K562 (cell line): Measurements from ENCODE around the gene PHLDB3. TPM values are rescaled to one million over a fixed set of nuclear protein-coding genes. Genes with fewer than 3 reads are reported as not detected.

Source experiments
- ATAC-seq: fragments of 200-7000 bp; cut with Tn5 transposase; 3 replicates; pipeline ENCODE4 v1.9.1; 2020; ENCODE audit warnings: moderate library complexity
- BruUV-seq: library from RNA; stranded (reverse); fragments of 400-500 nt; replicated peaks from 2 replicates; lab custom pipeline; 2021; lab: Mats Ljungman, UMichigan
- CTCF ChIA-PET: fragments of 300-600 bp; formaldehyde crosslinking; extraction: SDS; loops from one replicate; lab custom pipeline; 2021; ENCODE audit warnings: low intra/inter-chr PET ratio; lab: Yijun Ruan, JAX
- POLR2A ChIA-PET: fragments of 300-600, 350-650 bp; sonication (Branson Sonifier 250); formaldehyde crosslinking; extraction: SDS; loops from one replicate; lab custom pipeline; 2021; ENCODE audit warnings: antibody characterized with exemption, inconsistent platforms; lab: Yijun Ruan, JAX
- DNase-seq, 4 experiments: peaks; one replicate each; pipeline versions ENCODE4 v3.0.0 to v3.0.0-alpha.2; 2011 to 2018; ENCODE audit warnings: low spot score in 3 of 4, mixed read lengths in 3 of 4; ENCODE audit errors: extremely low read depth in 1 of 4
- FAIRE-seq: peaks from 2 replicates; lab custom pipeline; 2011; peaks lifted over from hg19 to GRCh38; lab: Jason Lieb, UNC
- H2AFZ ChIP-seq: 2 replicates; pipeline ENCODE4 v1.6.0; 2011; ENCODE audit warnings: low read depth, low read length, control low read depth, inconsistent platforms
- H3K27ac ChIP-seq: fragments of 200-600 bp; 3 replicates; pipeline ENCODE4 v1.8.0; 2011; ENCODE audit warnings: low read depth, mild to moderate bottlenecking, control low read depth, inconsistent platforms, low read length, moderate library complexity, mixed read lengths; ENCODE audit errors: extremely low read depth
- H3K27me3 ChIP-seq, 2 experiments: fragments of 300-600 bp in 1 of 2; 2 replicates in 1 of 2; 3 replicates in 1 of 2; pipeline versions ENCODE4 v1.6.0 to v1.8.0; 2011; ENCODE audit warnings: inconsistent platforms in 2 of 2, low read length in 2 of 2, mild to moderate bottlenecking in 1 of 2, mixed read lengths in 1 of 2, moderate library complexity in 1 of 2; ENCODE audit not compliant: control insufficient read depth in 2 of 2, insufficient read depth in 2 of 2
- H3K36me3 ChIP-seq: fragments of 300-600 bp; 3 replicates; pipeline ENCODE4 v1.8.0; 2011; ENCODE audit warnings: mild to moderate bottlenecking, low read length, inconsistent platforms; ENCODE audit not compliant: control insufficient read depth, insufficient read depth
- H3K4me1 ChIP-seq, 2 experiments: fragments of 200-600 bp in 1 of 2; replicated peaks in 1 of 2; 2 replicates in 1 of 2; 3 replicates in 1 of 2; pipeline versions ENCODE4 v1.5.1 to v1.8.0; 2011; ENCODE audit warnings: inconsistent platforms in 2 of 2, low read length in 2 of 2, mild to moderate bottlenecking in 1 of 2, mixed read lengths in 1 of 2, moderate library complexity in 1 of 2; ENCODE audit not compliant: control insufficient read depth in 2 of 2, insufficient read depth in 2 of 2
- H3K4me2 ChIP-seq: 2 replicates; pipeline ENCODE4 v1.6.1; 2011; ENCODE audit warnings: low read length, control low read depth, inconsistent platforms, mixed read lengths; ENCODE audit not compliant: insufficient read depth
- H3K4me3 ChIP-seq: fragments of 200-600 bp; sonication (generic), shearing (Covaris generic); 2 replicates; pipeline ENCODE4 v1.5.1; 2016; ENCODE audit warnings: control low read depth, inconsistent platforms
- H3K79me2 ChIP-seq: fragments of 200-600 bp; 3 replicates; pipeline ENCODE4 v1.8.0; 2011; ENCODE audit warnings: low read length, inconsistent platforms; ENCODE audit not compliant: control insufficient read depth, insufficient read depth
- H3K9ac ChIP-seq, 2 experiments: 2 replicates each; pipeline versions ENCODE4 v1.6.0 to v1.6.1; 2011; ENCODE audit warnings: low read depth in 2 of 2, low read length in 2 of 2, control low read depth in 1 of 2, inconsistent platforms in 1 of 2, mild to moderate bottlenecking in 1 of 2, mixed read lengths in 1 of 2; ENCODE audit not compliant: insufficient read depth in 1 of 2
- H3K9me1 ChIP-seq: one replicate; pipeline ENCODE4 v1.6.0; 2011; ENCODE audit warnings: inconsistent platforms, mild to moderate bottlenecking, low read length, moderate library complexity; ENCODE audit not compliant: control insufficient read depth, insufficient read depth
- H3K9me3 ChIP-seq: replicated peaks from 2 replicates; pipeline ENCODE4 v1.5.1; 2011; ENCODE audit warnings: low read depth, low read length, inconsistent platforms; ENCODE audit not compliant: control insufficient read depth, insufficient read depth
- H4K20me1 ChIP-seq: replicated peaks from 2 replicates; pipeline ENCODE4 v1.6.1; 2011; ENCODE audit warnings: low read length, inconsistent platforms, mixed read lengths; ENCODE audit not compliant: control insufficient read depth, insufficient read depth
- MTA2 ChIP-seq: fragments of 450-650 bp; IDR thresholded peaks from 2 replicates; pipeline ENCODE4 v1.6.1; 2016; ENCODE audit warnings: low read depth
- SIX5 ChIP-seq, 2 experiments: IDR thresholded peaks; 2 replicates each; pipeline ENCODE4 v1.6.1; 2011; ENCODE audit warnings: low read length in 2 of 2, borderline replicate concordance in 1 of 2, low read depth in 1 of 2, mild to moderate bottlenecking in 1 of 2, moderate library complexity in 1 of 2; ENCODE audit not compliant: insufficient read depth in 1 of 2
- ZNF407 ChIP-seq: fragments of 450-650 bp; IDR thresholded peaks from 2 replicates; pipeline ENCODE4 v1.6.1; 2016; ENCODE audit warnings: low read depth
- ZNF785 ChIP-seq: fragments of 250-450 bp; sonication (Bioruptor Pico); IDR thresholded peaks from 2 replicates; pipeline ENCODE4 v1.4.0; 2020; ENCODE audit warnings: mild to moderate bottlenecking
- WGBS: fragments of 100-300 bp; shearing (Covaris generic); methylation state at CpG from one replicate; pipeline ENCODE4 v1.1.6; 2016; ENCODE audit warnings: low coverage, mixed read lengths; ENCODE audit not compliant: insufficient coverage; ENCODE audit errors: missing lambda C conversion rate; 5-methylcytosine and 5-hydroxymethylcytosine counted together
- in situ Hi-C: fragments of 300-500 bp; cut with MboI; formaldehyde crosslinking; loops from 4 replicates; pipeline ENCODE4 v1.15.0; 2018; ENCODE audit warnings: inconsistent platforms, mixed read lengths
- intact Hi-C: fragments of 100-400 bp; cut with micrococcal nuclease; formaldehyde crosslinking; loops from 2 replicates; pipeline ENCODE4 v1.14.2; 2022
- polyA plus RNA-seq, 8 experiments: library from polyadenylated mRNA; depleted of rRNA in 4 of 8; stranded (reverse) in 5 of 8; unstranded in 3 of 8; fragments of >200 nt; fragmentation: Nextera tagmentation in 2 of 8; fragmentation: Illumina TruSeq in 1 of 8; extraction: Ambion mirVana in 2 of 8; extraction: Trizol in 1 of 8; gene quantifications; 2 replicates each; pipeline versions ENCODE4 v1.2.1 to v1.2.3, GENCODE V29; 2011 to 2014; ENCODE audit warnings: inconsistent platforms in 1 of 8, missing spikeins in 1 of 8
- total RNA-seq, 7 experiments: library from RNA; depleted of rRNA in 6 of 7; stranded (reverse); fragments of >200 nt in 6 of 7; fragmentation: Illumina TruSeq in 2 of 7; extraction: Trizol in 2 of 7; gene quantifications; 2 replicates each; pipeline versions ENCODE4 v1.2.1 to v1.2.3, GENCODE V29; 2011 to 2021; ENCODE audit warnings: low replicate concordance in 1 of 7
- TF ChIP-seq, protein P1 (sequence below): sonication (generic); formaldehyde crosslinking; IDR thresholded peaks from 2 replicates; pipeline ENCODE4 v1.8.1; 2023; ENCODE audit warnings: mild to moderate bottlenecking, missing genetic modification reagents

PHLDB3 gene
- total and polyA plus RNA-seq, 9 of the 15 experiments (the other 6 are each of a cell fraction or from before 2014, with no cell fraction given) = 0.04 to 23.5 (median 3.9) TPM

DNA sequence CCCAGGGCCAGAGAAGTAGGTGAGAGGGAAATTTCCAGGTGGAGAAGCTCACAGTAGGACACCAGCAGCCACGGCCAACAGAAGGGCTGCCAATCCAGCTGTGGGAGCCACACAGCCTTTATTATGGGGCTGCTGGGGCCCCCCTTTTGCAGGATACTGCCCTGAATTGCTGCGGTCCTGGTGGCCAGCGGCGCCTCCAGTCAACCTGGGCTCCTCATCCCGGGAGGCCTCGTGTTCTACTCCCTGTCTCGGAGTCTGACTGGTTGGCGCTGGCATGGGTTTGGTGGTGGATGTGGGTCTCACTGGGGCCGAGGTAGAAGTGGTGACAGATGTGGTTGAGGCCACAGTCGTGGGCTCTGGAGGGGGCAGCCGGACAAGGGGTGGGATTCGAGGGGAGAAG lies 43.2 kb downstream of the PHLDB3 start (continued):
- TF ChIP-seq, protein P1, sequence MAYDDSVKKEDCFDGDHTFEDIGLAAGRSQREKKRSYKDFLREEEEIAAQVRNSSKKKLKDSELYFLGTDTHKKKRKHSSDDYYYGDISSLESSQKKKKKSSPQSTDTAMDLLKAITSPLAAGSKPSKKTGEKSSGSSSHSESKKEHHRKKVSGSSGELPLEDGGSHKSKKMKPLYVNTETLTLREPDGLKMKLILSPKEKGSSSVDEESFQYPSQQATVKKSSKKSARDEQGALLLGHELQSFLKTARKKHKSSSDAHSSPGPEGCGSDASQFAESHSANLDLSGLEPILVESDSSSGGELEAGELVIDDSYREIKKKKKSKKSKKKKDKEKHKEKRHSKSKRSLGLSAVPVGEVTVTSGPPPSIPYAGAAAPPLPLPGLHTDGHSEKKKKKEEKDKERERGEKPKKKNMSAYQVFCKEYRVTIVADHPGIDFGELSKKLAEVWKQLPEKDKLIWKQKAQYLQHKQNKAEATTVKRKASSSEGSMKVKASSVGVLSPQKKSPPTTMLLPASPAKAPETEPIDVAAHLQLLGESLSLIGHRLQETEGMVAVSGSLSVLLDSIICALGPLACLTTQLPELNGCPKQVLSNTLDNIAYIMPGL (CRISPR knock-in tag) = no peak
- TF ChIP-seq MTA2 = no peak
- TF ChIP-seq, all 486 proteins: peak for 0

DNA sequence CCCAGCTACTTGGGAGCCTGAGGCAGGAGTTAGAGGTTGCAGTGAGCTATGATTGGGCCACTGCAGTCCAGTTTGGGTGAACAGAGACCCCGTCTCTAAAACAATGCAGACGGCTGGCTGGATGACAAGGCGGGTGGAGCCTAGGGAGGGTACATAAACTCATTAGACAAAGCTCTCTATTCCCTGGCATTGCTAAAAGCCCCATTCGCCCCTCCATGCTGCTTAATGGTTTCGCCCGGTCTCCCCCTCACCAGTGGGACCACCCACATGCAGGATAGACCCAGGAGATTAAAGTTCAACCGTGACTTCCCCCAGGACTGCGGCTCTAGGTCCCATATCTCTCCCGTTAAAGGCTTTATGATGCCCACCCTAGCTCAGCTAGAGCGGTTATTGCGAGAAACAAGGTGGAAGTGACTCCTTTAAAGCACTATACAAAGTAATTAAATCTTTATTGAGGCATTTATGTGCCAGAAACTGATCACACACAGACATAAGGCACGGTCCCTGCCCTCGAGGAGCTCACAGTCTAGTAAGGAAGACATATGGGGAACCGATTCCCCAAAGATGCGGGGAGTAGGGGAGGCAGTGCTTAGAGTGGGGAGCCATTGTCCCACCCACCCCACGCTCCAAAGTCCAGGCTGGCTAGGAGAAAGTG lies 44.1 kb downstream of the PHLDB3 start:
- Histone ChIP-seq H3K9ac (no peak overlapping the region), H3K27me3 (peaks cover 17 to 18% of the 10 kb centered on the region in 2 experiments; a peak in 4 of 5 replicates), H3K27ac (no peak overlapping the region), H3K4me3 (no peak overlapping the region), H3K79me2 (no peaks in the 10 kb centered on the region), H3K9me3 (no peaks in the 10 kb centered on the region), H3K9me1 (no peaks in the 10 kb centered on the region), H2AFZ (0 out of 2 replicates have a peak overlapping the region, but pooled peaks have one; percentile 19), H3K36me3 (no peaks in the 10 kb centered on the region), H4K20me1 (no peaks in the 10 kb centered on the region), H3K4me1 (peaks cover 14 to 31% of the 10 kb centered on the region in 2 experiments; a peak in 4 of 5 replicates), H3K4me2 (no peak overlapping the region)
- ChIA-PET CTCF (no interaction called here), POLR2A (interaction anchor here (0.6 to 1.0 kb wide), 5 partner anchors 13 to 264 kb away, joined by 3 to 8 read pairs (median 4); no protein-coding TSS in a partner anchor)
- in situ Hi-C loops (no loop called here), intact Hi-C loops (loop anchor here (5.0 kb wide), 1 partner anchor 42 kb away; the partner anchor contains the start of gene PHLDB3)
- ATAC-seq = no peak
- DNase-seq = no peak
- FAIRE-seq = no peak
- no TSS peak for BruUV-seq
- 8% methylated on average over 16 of the region's 16 CpGs for WGBS
- TF ChIP-seq SIX5 (IDR thresholded peaks at IDR 0.05; ENCODE audit: borderline replicate concordance in 1 of 2, insufficient read depth in 1 of 2, low read depth in 1 of 2, low read length in 2 of 2) (no peak), ZNF785 (CRISPR knock-in tag) (no peak), ZNF407 (no peak)
